Progenitor cell of endocrine pancreas (in vitro differentiated cells): ENCODE measurements around the gene SCAF8. TPM values are rescaled to one million over a fixed set of nuclear protein-coding genes. Genes with fewer than 3 reads are reported as not detected.

Experiments used
- DNase-seq: peaks from one replicate; pipeline ENCODE4 v3.0.0; 2021; ENCODE audit warnings: low spot score; ENCODE audit not compliant: unreplicated experiment
- H3K27ac Mint-ChIP-seq: 2 replicates; pipeline ENCODE4 v1.8.0; 2021; ENCODE audit warnings: mild to moderate bottlenecking, moderate library complexity, mixed read lengths
- H3K27me3 Mint-ChIP-seq: 2 replicates; pipeline ENCODE4 v1.8.0; 2021; ENCODE audit warnings: mixed read lengths
- H3K36me3 Mint-ChIP-seq: 2 replicates; pipeline ENCODE4 v1.8.0; 2022; ENCODE audit warnings: mixed read lengths; ENCODE audit not compliant: insufficient read depth
- H3K4me1 Mint-ChIP-seq: 2 replicates; pipeline ENCODE4 v1.8.0; 2021; ENCODE audit warnings: low read depth, mixed read lengths
- H3K4me3 Mint-ChIP-seq: 2 replicates; pipeline ENCODE4 v1.8.0; 2021; ENCODE audit warnings: low read depth, mild to moderate bottlenecking, moderate library complexity, mixed read lengths
- H3K9me3 Mint-ChIP-seq: 2 replicates; pipeline ENCODE4 v1.8.0; 2021; ENCODE audit warnings: low read depth, mixed read lengths
- total RNA-seq: library from RNA; stranded (reverse); gene quantifications from 2 replicates; pipeline ENCODE4 v1.2.1, GENCODE V29; 2021
- TF ChIP-seq, protein P1 (sequence below): fragments of 200-600 bp; sonication (generic); IDR thresholded peaks from one replicate; pipeline ENCODE4 v1.5.0; 2021; ENCODE audit warnings: antibody characterized with exemption, mild to moderate bottlenecking; ENCODE audit not compliant: unreplicated experiment

Gene SCAF8
- total RNA-seq, 1 donor from 2014 or later, result 69.5 TPM

DNA sequence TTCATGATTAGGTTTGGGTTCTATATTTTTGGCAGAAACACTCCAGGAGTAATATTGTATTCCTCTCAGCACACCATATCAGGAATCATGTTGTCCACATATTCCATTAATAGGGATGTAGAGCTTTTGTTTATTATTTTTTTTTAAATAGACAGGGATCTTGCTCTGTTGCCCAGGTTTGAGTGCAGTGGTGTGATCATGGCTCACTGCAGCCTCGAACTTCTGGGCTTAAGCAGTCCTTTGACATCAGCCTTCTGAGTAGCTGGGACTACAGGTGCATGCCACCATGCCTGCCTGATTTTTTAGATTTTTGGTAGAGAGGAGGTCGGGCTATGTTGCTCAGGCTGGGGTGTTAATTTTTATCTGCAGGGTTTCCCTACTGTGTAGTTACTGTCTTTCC is 12.0 kb downstream of the SCAF8 start:
- H3K4me1 Mint-ChIP-seq, result peaks cover 15% of the 10 kb centered on the region
- H3K27ac Mint-ChIP-seq, result no peak overlapping the region
- peaks cover 1% of the 10 kb centered on the region for H3K36me3 Mint-ChIP-seq
- DNase-seq, result no peak
- TF ChIP-seq, protein P1, sequence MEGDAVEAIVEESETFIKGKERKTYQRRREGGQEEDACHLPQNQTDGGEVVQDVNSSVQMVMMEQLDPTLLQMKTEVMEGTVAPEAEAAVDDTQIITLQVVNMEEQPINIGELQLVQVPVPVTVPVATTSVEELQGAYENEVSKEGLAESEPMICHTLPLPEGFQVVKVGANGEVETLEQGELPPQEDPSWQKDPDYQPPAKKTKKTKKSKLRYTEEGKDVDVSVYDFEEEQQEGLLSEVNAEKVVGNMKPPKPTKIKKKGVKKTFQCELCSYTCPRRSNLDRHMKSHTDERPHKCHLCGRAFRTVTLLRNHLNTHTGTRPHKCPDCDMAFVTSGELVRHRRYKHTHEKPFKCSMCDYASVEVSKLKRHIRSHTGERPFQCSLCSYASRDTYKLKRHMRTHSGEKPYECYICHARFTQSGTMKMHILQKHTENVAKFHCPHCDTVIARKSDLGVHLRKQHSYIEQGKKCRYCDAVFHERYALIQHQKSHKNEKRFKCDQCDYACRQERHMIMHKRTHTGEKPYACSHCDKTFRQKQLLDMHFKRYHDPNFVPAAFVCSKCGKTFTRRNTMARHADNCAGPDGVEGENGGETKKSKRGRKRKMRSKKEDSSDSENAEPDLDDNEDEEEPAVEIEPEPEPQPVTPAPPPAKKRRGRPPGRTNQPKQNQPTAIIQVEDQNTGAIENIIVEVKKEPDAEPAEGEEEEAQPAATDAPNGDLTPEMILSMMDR, result no peak
- no peak overlapping the region for H3K4me3 Mint-ChIP-seq
- no peaks in the 10 kb centered on the region for H3K27me3 Mint-ChIP-seq
- H3K9me3 Mint-ChIP-seq, result no peaks in the 10 kb centered on the region

- Mint-ChIP-seq H3K36me3 (peaks cover 6% of the 10 kb centered on the region), H3K27ac (peak overlapping the region; percentile 79)
Measured at GRCh38 chr6:154749341-154749740, 16.1 kb downstream of the SCAF8 start.

DNA sequence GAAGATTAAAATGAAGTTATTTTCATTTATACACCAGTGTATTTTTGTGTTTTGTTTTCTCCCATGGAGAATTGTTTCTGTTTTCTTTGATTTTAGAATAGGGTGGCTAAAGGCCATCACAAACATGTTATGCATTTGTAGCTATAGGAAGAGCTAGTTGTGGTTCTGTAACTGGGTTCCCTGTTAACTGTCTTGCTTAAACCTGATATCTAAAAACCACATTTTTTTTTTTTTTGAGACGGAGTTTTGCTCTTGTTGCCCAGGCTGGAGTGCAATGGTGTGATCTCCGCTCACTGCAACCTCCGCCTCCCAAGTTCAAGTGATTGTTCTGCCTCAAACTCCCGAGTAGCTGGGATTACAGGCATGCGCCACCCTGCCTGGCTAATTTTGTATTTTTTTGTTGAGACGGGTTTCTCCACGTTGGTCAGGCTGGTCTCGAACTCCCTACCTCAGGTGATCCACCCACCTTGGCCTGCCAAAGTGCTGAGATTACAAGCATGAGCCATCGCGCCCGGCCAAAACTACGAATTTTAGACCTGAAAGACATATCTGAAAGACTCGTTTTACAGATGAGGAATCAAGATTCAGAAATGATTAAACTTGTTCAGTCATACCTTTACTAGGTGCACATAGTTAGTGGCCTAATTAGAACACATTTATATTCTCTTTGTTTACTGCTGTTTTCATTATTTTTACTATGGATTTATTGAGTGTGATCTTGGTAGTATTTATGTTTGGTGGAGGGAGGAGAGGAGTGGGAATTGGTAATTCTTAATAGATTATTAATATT is 18.0 kb downstream of the SCAF8 start:
- peaks cover 6% of the 10 kb centered on the region for H3K36me3 Mint-ChIP-seq
- no peak for DNase-seq
- H3K4me3 Mint-ChIP-seq, result no peak overlapping the region
- no peaks in the 10 kb centered on the region for H3K27me3 Mint-ChIP-seq
- no peak overlapping the region for H3K27ac Mint-ChIP-seq
- TF ChIP-seq, protein P1, result no peak
- peaks cover 20% of the 10 kb centered on the region for H3K4me1 Mint-ChIP-seq
- H3K9me3 Mint-ChIP-seq, result no peaks in the 10 kb centered on the region

More at GRCh38 chr6:154749341-154749740, 16.1 kb downstream of the SCAF8 start:
- Mint-ChIP-seq H3K9me3 (no peaks in the 10 kb centered on the region), H3K27me3 (no peaks in the 10 kb centered on the region), H3K4me1 (peaks cover 17% of the 10 kb centered on the region), H3K4me3 (no peak overlapping the region)
- TF ChIP-seq, protein P1, result no peak
- DNase-seq, result no peak

GRCh38 chr6:154752022-154752421 is 18.8 kb downstream of the SCAF8 start:
- H3K36me3 Mint-ChIP-seq, result peaks cover 6% of the 10 kb centered on the region
- DNase-seq, result no peak
- no peak overlapping the region for H3K27ac Mint-ChIP-seq
- peaks cover 17% of the 10 kb centered on the region for H3K4me1 Mint-ChIP-seq
- no peaks in the 10 kb centered on the region for H3K9me3 Mint-ChIP-seq
- no peaks in the 10 kb centered on the region for H3K27me3 Mint-ChIP-seq
- no peak overlapping the region for H3K4me3 Mint-ChIP-seq
- TF ChIP-seq, protein P1, result no peak

- H3K4me3 Mint-ChIP-seq, result no peak overlapping the region
- H3K27ac Mint-ChIP-seq, result peak overlapping the region; percentile 22
- H3K4me1 Mint-ChIP-seq, result peaks cover 21% of the 10 kb centered on the region
- no peaks in the 10 kb centered on the region for H3K9me3 Mint-ChIP-seq
- TF ChIP-seq, protein P1, result no peak
- DNase-seq, result no peak
- peaks cover 7% of the 10 kb centered on the region for H3K36me3 Mint-ChIP-seq
- H3K27me3 Mint-ChIP-seq, result no peaks in the 10 kb centered on the region
Measured at GRCh38 chr6:154754152-154754551, 20.9 kb downstream of the SCAF8 start.
